HG03139 (cell line): ENCODE results near the gene LURAP1L.

Experiments used
- ATAC-seq: cut with Tn5 transposase; IDR thresholded peaks from one replicate; pipeline ENCODE4 v1.9.1; 2021; ENCODE audit not compliant: unreplicated experiment

Gene LURAP1L

DNA sequence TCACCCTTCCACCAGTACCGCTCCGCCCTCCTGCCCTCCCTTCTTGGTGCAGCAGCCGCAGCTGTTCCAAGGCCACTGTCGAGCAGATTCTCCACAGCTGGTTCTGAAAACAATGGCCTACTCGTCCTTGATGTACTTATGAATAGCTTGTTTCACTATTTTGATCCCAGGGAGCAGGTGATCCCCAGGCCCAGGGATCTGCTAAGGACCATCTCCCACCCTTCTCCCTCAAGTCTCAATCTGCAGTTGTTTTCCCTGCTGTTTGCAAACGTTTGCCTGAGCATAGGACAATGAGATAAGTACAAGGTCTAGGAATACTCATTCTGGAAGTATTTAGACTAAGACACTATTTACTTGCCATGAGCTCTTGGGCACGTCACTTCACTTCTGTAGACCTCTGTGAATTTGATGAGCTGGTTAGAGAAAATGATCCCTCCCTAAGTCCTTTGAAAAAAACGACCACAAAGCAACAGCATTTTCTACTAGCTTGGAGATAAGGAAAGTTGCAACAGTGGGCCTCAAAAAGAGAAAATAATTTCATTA lies 1.8 kb downstream of the LURAP1L start:
- no peak for ATAC-seq

- no peak for ATAC-seq
Measured at GRCh38 chr9:12777121-12778022, 2.6 kb downstream of the LURAP1L start.

GRCh38 chr9:12778389-12778788 lies 3.6 kb downstream of the LURAP1L start:
- no peak for ATAC-seq

- no peak for ATAC-seq
Measured at GRCh38 chr9:12781226-12781733, 6.5 kb downstream of the LURAP1L start.

GRCh38 chr9:12783767-12784460 lies 9.1 kb downstream of the LURAP1L start:
- no peak for ATAC-seq

- ATAC-seq: no peak
Measured at GRCh38 chr9:12784461-12785259, 9.8 kb downstream of the LURAP1L start.

DNA sequence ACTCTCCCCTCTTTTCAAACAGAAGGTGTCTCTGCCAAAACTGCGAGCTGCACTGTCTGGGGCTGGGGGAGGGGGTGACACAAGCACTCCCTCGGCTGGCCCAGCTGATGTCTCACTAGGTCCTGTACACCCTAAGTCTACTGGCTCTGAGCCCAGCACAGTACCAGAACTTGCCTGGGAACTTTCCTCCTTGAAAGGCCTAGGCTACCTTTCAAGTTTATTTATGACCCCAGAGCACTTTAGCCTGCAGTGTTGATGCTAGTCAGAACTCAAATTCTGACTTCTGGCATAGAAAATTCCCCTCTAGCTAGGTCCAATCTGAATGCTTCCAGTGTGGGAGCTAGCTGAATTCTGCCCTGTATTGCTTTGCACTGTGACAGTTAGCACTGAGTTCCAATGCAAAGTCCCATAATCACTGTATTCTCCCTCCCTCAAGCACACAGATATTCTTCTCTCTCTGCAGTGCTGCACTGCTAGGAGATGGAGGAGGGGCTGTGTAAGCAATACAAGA lies 10.5 kb downstream of the LURAP1L start:
- ATAC-seq: no peak

- ATAC-seq: no peak
Measured at GRCh38 chr9:12785941-12786340, 11.1 kb downstream of the LURAP1L start.

- ATAC-seq: no peak
Measured at GRCh38 chr9:12790001-12790400, 15.2 kb downstream of the LURAP1L start.

GRCh38 chr9:12790883-12791282 lies 16.1 kb downstream of the LURAP1L start:
- no peak for ATAC-seq

DNA sequence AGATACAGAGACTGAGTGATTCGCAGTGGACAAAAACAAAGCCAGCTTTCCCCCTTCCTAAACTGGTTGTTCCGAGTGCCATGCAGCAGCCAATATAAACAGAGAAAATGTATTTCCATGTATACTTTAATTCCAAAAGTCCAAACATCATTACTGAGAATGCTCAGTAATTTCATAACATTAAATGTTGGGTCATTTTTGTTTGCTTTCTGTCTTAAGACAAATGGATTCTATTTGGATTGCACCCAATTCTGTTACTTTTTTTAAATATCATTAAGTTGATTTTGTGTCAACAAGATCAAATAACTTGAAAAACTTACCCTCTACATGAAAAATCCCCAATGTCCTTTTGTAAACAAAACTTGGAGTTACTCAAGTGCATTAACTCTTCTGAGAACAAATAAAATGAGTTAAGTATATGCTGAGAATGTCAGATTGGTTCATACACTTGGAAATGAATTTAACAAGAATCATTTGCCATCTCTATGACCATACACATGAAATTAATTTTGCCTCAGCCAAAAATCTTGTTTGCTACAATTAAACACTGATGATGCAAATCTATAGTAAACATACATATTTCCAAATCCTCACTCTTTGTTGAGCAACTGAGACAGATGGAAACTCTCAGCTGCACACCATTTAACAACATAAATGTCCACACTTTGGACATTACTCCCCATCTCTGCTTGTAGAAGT lies 19.4 kb downstream of the LURAP1L start:
- no peak for ATAC-seq

DNA sequence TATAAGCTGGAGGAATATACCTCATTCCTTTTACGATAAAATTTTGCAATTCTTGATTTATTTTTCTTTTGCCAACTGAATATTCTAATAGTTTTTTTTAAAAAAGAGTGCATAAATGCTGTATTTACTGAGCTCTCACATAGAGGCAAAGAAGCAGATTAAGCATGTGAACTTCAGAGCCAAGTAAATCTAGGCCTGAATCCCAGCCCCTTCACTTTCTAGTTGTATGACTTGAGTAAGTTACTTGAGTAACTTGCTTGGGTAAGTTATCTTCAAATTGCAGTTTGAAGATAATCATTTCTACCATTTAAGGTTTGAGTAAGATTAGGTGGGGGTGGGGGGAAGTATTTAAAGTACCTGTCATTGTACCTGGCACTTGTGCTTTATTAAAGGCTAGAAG lies 21.8 kb downstream of the LURAP1L start:
- ATAC-seq: no peak

- ATAC-seq: no peak
Measured at GRCh38 chr9:12797037-12797436, 22.2 kb downstream of the LURAP1L start.

GRCh38 chr9:12798066-12798770 lies 23.4 kb downstream of the LURAP1L start:
- no peak for ATAC-seq

GRCh38 chr9:12801187-12801586 lies 26.4 kb downstream of the LURAP1L start:
- ATAC-seq: no peak

DNA sequence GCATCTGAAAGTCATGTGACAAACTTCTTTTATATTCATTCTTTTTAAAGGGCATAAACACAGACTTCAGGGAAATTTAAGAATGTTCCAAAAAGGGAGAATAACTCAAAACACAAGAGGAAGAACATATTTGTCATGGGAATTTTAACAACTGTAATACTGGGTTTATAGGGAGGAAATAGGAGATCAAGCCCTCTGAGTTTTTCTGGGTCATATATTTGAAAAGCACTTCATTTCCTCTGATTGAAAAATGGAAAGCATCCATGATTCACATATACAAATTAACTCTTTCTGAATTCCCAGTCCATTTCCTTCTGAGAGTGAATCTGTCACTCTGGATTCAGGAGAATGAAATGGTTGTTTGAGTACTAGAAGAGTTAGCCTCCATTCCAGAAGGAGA lies 26.8 kb downstream of the LURAP1L start:
- ATAC-seq: no peak

- no peak for ATAC-seq
Measured at GRCh38 chr9:12802093-12802492, 27.3 kb downstream of the LURAP1L start.

DNA sequence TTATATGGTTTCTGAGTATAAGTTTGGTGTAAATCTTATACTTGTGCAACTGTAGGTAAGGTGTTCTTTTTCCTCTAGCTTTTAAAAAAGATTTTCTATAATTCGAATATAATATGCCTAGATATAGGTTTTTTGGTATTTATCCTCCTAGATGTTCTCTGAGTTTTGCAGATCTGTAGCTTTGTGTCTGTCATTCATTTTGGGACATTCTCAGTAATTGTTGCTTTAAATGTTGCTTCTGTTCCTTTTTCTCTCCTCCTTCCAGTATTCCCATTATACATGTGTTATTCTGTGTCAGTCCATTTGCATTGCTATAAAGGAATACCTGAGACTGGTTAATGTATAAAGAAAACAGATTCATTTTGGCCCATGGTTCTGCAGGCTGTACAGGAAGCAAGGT lies 33.7 kb downstream of the LURAP1L start:
- no peak for ATAC-seq

GRCh38 chr9:12809720-12810119 lies 34.9 kb downstream of the LURAP1L start:
- no peak for ATAC-seq

- no peak for ATAC-seq
Measured at GRCh38 chr9:12811935-12812334, 37.1 kb downstream of the LURAP1L start.
